ENCODE data around the gene DPH5. TPM values are rescaled to one million over a fixed set of nuclear protein-coding genes. Genes with fewer than 3 reads are reported as not detected.

The DPH5 gene
- total RNA-seq, 2 donors from 2014 or later, result 2.6 to 29.6 TPM

DNA sequence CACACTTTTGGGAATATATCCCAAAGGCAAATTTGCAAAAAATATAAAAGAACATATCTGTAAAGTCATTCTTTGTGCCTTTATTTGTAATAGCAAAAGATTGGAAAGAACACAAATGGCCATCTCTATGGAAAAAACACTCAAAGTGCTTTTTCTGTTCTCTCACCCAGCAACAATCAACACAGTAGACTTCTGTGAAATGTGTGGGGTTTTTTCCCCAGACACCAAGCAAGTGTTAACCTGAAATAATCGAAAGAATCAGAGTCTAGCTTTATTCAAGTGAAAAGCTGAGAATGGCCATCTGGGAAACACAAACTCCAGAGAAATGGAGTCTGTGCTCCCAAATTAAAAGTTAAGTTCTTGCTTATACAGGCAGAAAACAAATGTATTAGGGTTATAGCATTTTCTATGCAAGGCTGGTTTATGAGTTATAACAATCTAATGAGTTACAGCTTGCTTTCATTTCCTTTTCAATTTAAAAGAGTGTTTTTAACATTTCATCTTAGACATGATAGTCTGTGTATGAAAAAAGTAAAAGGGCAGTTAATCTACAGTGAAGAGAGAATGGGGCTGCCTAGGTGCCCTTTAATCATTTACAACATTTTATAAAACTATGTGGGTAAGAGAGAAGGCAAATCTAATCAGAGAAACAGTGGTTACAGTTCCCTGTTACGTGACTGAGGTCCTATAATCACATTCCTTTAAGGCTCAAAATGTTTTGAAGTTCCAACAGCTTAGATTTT lies 83.1 kb downstream of the DPH5 start:
- 63 to 69% methylated on average over 2 of the region's 2 CpGs for WGBS, 2 donors

DNA sequence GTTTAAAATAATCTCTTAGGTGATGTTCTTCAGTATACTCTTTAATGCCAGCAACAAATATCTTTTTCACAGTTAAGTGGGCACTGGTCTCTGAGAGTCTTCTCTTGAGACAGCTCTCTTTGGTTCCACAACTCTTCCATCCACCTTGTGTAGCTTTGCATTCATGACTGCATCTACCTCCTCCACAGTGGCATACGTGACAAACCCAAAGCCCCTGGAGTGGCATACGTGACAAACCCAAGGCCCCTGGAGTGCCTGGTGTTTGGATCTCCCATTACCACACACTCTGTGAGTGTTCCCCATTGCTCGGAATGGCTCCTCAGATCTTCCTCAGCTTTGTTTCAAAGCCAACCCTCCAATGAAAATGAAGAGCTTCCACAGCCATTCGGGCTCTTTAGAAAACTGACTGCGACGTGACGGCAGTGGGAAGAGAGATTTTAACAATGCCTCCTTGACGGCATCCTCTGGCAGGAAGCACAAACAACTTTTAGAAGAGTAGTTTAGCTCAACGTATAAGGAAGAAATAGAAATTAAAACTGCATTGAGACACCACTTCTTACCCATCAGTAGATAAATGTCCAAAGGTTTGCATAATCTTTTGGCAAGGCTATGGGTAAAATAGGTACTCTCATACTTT lies 83.9 kb downstream of the DPH5 start:
- WGBS, 2 donors, result 96 to 97% methylated on average over 9 of the region's 9 CpGs
- ATAC-seq, result no peak
- Histone ChIP-seq H3K9me3 (no peaks in the 10 kb centered on the region), H3K27ac (no peak overlapping the region), H3K4me3 (no peak overlapping the region), H3K4me1 (no peaks in the 10 kb centered on the region), H3K27me3 (no peaks in the 10 kb centered on the region), H3K36me3 (replicated peaks in 1 of 2; ENCODE audit: insufficient read depth in 1 of 2, low read depth in 2 of 2) (peaks cover 0 to 3% of the 10 kb centered on the region in 2 donors)
- no peak for DNase-seq
- TF ChIP-seq POLR2A (IDR thresholded peaks at IDR 0.05), result no peak
- TF ChIP-seq, protein P1, sequence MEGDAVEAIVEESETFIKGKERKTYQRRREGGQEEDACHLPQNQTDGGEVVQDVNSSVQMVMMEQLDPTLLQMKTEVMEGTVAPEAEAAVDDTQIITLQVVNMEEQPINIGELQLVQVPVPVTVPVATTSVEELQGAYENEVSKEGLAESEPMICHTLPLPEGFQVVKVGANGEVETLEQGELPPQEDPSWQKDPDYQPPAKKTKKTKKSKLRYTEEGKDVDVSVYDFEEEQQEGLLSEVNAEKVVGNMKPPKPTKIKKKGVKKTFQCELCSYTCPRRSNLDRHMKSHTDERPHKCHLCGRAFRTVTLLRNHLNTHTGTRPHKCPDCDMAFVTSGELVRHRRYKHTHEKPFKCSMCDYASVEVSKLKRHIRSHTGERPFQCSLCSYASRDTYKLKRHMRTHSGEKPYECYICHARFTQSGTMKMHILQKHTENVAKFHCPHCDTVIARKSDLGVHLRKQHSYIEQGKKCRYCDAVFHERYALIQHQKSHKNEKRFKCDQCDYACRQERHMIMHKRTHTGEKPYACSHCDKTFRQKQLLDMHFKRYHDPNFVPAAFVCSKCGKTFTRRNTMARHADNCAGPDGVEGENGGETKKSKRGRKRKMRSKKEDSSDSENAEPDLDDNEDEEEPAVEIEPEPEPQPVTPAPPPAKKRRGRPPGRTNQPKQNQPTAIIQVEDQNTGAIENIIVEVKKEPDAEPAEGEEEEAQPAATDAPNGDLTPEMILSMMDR (IDR thresholded peaks at IDR 0.05), result no peak
- intact Hi-C loops (cut with DNase I), result no loop called here

More for the DNA sequence above, 83.1 kb downstream of the DPH5 start:
- intact Hi-C loops (cut with DNase I), result no loop called here
- H3K4me1 ChIP-seq, result no peaks in the 10 kb centered on the region
- DNase-seq (no peak), ATAC-seq (no peak)
- H3K27ac ChIP-seq, result no peak overlapping the region
- no peak overlapping the region for H3K4me3 ChIP-seq
- TF ChIP-seq POLR2A (IDR thresholded peaks at IDR 0.05), result no peak
- TF ChIP-seq, protein P1 (IDR thresholded peaks at IDR 0.05), result no peak
- no peaks in the 10 kb centered on the region for H3K9me3 ChIP-seq
- no peaks in the 10 kb centered on the region for H3K27me3 ChIP-seq
- H3K36me3 ChIP-seq (replicated peaks in 1 of 2; ENCODE audit: insufficient read depth in 1 of 2, low read depth in 2 of 2), result peaks cover 0 to 3% of the 10 kb centered on the region in 2 donors

DNA sequence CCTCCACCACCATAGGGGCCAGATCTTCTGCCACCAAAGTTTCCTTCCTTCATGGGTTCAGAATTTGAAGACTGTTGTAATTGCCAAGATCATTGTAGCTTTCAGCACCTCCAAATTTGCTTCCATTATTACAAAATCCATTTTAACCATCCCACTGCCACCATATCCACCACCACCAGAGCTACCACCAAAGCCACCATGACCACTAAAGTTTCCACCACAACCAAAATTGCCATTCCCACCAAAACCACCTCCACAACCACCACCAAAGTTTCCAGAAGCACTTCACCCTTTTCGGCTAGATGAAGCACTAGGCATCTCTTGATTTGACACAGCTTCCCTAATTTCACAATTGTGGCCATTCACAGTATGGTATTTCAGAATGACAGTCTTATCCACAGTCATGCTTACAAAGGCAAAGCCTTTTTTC lies 84.5 kb downstream of the DPH5 start:
- Histone ChIP-seq H3K9me3 (no peaks in the 10 kb centered on the region), H3K4me1 (no peaks in the 10 kb centered on the region), H3K4me3 (no peak overlapping the region), H3K27ac (no peak overlapping the region), H3K27me3 (no peaks in the 10 kb centered on the region), H3K36me3 (replicated peaks in 1 of 2; ENCODE audit: insufficient read depth in 1 of 2, low read depth in 2 of 2) (peaks cover 0 to 3% of the 10 kb centered on the region in 2 donors)
- ATAC-seq, result no peak
- intact Hi-C loops (cut with DNase I), result no loop called here
- TF ChIP-seq, protein P1 (IDR thresholded peaks at IDR 0.05), result no peak
- no peak for TF ChIP-seq POLR2A (IDR thresholded peaks at IDR 0.05)
- no peak for DNase-seq
- 78 to 85% methylated on average over 1 of the region's 1 CpG for WGBS, 2 donors

Other genes with a start within 250 kb of the DPH5 start
- gene EXTL2, start 130.9 kb downstream of the DPH5 start, total RNA-seq, result 10 to 100 TPM; 12.5 to 17.1 TPM
- gene SLC30A7, start 129.7 kb downstream of the DPH5 start, total RNA-seq, result 10 to 100 TPM; 10.5 to 13.5 TPM
- gene S1PR1, start 211.2 kb upstream of the DPH5 start, total RNA-seq, result 10 to 100 TPM; 10.1 to 11.5 TPM